Retina (tissue), 1 donor: ENCODE data around the gene STX1B.

Source experiments
- DNase-seq: peaks from one replicate; pipeline ENCODE4 v3.0.0-alpha.2; 2016

Gene STX1B

GRCh38 chr16:30992931-30993816, 17.3 kb downstream of the STX1B start:
- DNase-seq: no peak

GRCh38 chr16:30992276-30992780, 18.1 kb downstream of the STX1B start:
- DNase-seq: no peak

DNA sequence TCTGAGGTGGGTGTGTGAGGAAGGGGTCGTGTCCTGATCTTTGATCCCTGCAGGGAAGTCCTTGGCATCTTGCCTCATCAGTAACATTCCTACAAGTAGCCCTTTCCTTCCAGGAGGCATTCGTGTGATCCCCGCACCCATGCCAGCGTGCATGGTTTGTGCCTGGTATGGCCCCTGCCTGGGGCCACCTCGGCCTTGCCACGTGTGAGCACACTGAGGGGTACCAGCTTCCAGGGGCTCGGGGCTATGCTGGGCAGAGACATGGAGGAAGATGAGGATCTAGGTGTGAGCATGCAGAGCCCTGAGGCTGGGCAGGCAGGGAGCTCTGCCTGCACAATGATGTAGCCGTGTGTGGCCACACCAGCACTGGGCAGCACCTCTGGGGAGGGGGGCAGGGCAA, 19.4 kb downstream of the STX1B start:
- no peak for DNase-seq

- DNase-seq: no peak
Observed at GRCh38 chr16:30990105-30990504, 20.3 kb downstream of the STX1B start.

DNA sequence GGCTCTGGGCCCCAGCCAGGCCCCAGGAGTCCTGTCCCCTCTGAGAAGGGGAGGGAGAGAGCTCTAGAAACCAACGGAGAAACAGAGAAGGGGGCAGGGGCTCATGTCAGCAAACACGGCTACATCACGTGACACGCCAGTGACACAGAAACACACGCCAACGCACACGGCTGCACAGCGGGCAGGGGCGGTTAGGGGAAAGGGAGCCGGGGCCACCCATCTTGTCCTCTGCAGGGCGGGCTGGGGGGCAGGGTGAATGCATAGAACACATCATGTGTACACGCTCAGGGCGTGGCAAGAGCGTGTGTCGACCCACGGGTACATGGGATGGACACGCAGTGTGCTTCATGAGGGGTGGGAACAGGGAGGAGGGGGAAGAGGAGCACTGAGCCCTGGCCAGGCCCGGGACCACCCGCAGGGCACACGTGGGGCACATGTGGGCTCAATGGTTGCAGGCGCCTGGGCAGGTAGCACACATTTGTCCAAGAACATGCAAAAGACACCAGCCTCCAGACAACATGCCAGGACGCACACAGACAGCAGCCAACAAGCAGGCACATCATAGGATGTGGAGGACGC, 20.9 kb downstream of the STX1B start:
- no peak for DNase-seq

DNA sequence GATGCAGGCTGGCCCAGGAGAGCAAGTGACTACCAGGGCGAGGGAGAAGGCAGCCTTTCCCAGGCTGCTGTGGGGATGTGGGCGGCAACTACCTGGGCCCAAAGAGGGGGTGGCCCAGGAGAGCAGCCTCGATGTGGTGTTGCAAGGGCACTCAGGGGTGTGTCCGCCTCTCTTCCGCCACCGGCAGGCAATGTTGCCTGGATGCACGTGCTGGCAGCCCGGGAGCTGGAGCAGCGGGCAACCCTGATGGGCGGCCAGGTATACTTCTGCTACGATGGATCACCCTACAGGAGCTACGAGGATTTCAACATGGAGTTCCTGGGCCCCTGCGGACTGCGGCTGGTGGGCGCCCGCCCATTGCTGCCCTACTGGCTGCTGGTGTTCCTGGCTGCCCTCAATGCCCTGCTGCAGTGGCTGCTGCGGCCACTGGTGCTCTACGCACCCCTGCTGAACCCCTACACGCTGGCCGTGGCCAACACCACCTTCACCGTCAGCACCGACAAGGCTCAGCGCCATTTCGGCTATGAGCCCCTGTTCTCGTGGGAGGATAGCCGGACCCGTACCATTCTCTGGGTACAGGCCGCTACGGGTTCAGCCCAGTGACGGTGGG, 22.8 kb downstream of the STX1B start:
- no peak for DNase-seq

- DNase-seq: no peak
Observed at GRCh38 chr16:30986129-30986991, 24.1 kb downstream of the STX1B start.

DNA sequence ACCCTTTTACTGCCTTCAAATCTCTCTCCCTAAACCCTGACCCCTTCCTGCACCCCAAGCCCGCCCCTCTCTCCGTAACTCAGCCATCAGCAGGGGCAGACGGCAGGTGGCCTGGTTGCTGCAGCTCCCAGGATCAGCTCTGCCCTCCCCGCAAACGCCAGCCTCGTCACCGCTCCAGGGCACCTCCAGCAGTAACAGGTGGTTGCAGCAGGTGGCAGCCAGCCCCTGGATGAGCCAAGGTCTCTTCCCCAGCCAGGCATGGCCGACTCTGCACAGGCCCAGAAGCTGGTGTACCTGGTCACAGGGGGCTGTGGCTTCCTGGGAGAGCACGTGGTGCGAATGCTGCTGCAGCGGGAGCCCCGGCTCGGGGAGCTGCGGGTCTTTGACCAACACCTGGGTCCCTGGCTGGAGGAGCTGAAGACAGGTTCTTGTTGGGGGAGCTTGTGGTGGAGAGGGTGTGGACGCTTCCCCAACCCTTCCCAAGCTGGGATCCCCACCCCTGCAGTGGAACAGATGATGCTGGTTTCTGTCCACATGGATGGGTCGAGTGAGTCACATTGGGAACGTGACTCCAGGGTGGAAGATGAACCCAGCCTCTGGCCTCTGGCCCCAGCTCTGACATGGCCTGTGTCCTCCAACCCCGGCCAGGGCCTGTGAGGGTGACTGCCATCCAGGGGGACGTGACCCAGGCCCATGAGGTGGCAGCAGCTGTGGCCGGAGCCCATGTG, 24.9 kb downstream of the STX1B start:
- DNase-seq: no peak

DNA sequence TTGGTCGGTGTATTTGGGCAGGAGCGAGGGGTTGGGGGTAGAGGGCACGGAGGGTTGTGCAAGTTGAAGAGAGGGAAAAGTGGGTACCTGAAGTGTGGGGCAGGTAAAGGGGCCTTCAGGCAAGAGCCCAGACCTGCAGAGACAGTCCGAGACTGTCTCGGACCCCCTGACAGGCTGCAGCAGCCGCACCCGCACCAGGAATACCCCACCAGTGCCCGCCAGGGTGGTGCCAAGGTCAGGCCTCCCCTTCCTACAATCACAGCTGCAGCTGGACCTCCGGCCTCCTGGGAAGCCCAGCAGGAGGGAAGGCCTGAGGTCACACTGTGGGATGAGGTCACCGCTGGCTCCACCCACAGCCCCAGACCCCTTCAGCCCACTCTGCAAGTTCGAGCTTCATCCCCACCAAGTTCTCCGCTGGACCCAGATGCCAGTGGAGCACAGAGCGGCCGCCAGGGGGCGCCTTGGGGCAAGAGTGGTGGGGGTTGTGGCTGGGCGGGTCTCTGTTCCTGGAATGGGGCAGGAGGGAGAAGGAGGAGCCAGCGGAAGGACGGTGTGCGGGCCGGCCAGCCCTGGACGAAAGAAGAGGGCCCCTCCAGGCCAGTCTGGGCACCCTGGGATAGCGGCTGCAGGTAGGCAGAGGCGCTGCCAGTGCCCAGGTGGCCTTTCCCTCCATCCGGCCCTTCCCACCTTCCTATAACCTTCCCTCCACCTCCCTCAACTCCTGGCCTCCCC, 25.6 kb downstream of the STX1B start, which contains the start of gene HSD3B7:
Gene HSD3B7, plus strand, starts transcription at position 539 of the 732 bp plus-strand sequence. CDS start 452 bp downstream, outside the sequence.
- peak; percentile 87 for DNase-seq

GRCh38 chr16:30983898-30984610, 26.4 kb downstream of the STX1B start:
- no peak for DNase-seq

GRCh38 chr16:30983289-30983889, 27.0 kb downstream of the STX1B start:
- DNase-seq: no peak

GRCh38 chr16:30982548-30983288, 27.7 kb downstream of the STX1B start:
- DNase-seq: no peak

DNA sequence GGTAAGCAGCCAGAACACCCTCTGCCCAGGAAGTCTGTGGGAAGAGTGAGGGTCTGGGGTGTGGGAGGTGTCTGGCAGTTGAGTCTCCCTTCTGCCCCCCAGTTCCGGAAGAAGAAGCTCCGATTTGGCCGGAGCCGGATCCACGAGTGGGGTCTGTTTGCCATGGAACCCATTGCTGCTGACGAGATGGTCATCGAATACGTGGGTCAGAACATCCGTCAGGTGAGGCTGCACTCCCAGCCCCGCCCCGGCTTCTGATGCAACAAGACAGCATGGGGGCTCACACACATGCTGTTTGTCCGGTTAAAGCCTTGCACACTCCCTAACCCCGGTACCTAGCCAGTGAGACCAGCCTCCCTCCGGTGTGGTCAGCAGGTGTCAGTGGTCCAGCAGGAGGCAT, 29.5 kb downstream of the STX1B start:
- DNase-seq: no peak

- DNase-seq: no peak
Observed at GRCh38 chr16:30980434-30980833, 30.0 kb downstream of the STX1B start.

GRCh38 chr16:30980023-30980371, 30.4 kb downstream of the STX1B start:
- DNase-seq: no peak

GRCh38 chr16:30979170-30980022, 31.0 kb downstream of the STX1B start:
- no peak for DNase-seq

GRCh38 chr16:30977502-30977901, 32.9 kb downstream of the STX1B start:
- DNase-seq: no peak

GRCh38 chr16:30976486-30976885, 34.0 kb downstream of the STX1B start:
- DNase-seq: no peak

DNA sequence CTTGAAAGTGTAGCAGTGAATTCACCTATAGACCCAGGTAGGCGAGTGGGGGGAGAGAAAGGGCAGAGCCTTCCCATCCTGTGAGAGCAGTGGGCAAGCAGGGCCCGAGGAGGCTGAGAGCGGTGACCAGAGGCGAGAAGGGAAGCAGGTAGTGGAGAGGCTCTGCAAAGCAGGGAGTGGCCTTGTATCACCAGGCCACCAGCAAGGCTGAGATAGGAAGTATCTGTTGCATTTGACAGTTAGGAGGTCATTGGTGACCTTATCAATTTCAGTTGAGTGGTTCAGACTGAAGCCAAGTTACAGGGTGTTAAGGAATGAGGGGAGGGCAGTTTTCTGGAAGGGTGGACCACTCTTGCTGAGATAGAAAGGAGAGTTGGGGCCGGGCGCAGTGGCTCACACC, 36.1 kb downstream of the STX1B start:
- DNase-seq: no peak
